ENCODE data around the gene DCDC2.

The DCDC2 gene

DNA sequence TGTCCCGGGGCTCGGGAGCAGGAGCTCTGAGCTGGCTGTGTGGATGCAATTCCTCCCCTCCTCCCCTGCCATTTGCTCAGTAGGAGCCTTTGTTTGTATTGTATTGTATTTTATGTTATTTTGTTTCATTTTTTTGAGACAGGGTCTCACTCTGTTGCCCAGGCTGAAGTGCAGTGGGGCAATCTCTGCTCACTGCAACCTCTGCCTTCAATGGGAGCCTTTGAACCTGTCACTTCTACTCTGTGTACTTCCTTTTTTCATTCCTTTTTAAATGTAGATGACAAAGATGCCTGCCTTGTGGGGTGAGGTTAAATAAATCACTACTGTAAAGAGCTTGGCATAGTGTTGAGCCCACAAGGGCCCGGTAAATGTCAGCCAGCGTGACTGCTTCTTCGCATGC lies 70.6 kb downstream of the DCDC2 start:
- TF ChIP-seq CTCF (IDR thresholded peaks at IDR 0.05; ENCODE audit: low read depth, low read length): no peak
- DNase-seq (ENCODE audit: extremely low read depth, low read depth): no peak

- no peak for TF ChIP-seq CTCF (IDR thresholded peaks at IDR 0.05; ENCODE audit: low read depth, low read length)
- no peak for DNase-seq (ENCODE audit: extremely low read depth, low read depth)
These were observed 73.9 kb downstream of the DCDC2 start for GRCh38 chr6:24284006-24284405.

DNA sequence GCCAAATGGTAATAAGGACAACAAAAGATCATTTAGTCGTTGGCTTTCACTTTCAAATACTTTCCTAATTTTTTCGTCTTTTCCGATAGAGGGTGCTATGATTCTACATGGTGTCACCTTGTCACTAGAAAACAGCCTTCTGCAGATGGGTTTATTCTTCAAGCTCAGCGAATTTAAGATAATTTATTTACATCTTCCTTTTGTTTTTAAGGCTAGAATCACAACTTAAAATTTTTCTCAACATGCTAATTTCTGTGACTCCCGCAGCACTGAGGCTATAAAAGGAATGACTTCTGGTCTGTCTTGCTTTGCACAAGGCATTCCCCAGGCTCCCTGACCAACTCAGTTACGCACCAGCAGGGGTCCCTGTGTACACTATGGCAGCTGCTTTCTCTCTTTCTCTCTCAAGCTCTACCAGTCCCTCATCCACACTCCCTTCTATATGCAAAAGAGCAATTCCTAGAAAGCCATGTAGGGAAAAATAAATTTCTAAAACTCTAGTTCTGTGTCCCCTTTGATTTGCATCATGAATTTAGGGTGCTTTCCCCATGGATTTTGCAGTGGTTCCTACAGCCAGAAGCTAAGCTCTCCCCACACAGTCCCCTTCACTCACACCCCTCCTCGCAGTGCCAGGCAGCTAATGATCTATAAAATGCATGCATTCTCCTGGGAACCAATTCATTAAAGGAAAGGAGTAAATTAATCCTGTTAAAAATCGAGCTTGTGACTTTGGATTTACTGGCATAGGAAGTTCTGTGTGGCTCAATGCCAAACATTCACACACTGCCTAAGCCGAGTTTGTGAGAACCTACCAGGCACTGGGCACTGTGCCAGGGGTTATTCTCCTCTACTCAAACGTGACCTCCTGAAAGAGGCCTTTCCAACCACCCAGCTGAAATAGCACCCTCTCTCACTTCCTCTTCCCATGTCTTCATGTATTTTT lies 74.5 kb downstream of the DCDC2 start:
- peak; percentile 49 for TF ChIP-seq CTCF (IDR thresholded peaks at IDR 0.05; ENCODE audit: low read depth, low read length)
- peak; percentile 14 for DNase-seq (ENCODE audit: extremely low read depth, low read depth)

DNA sequence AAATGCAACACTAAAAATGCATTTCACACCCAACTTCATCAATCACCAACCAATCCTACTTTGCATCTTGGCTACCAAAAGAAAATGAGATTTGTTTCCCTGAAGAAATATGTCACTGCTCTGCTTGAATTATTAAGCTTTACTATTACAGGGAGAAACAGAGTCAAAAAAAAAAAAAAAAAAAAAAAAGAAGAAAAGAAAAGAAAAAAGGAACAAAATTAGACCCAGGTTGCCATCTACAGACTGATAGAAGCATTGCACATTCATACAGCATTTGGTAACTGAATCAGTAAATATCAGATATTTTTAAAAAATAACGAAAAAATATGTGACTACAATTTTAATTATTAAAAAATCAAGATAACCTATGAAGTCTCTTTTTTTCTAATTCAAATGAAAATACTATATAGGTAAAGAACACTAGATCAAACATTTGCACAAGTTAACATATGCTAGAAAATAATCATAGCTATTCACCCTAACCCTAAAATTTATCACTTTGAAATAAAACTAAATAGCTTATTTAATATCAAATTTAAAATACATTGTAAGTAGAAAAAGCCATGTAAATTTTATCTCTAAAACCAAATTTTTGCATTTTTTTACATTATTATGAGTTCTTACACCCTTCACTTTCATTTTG lies 83.3 kb downstream of the DCDC2 start:
- DNase-seq (ENCODE audit: extremely low read depth, low read depth): no peak
- peak; percentile 66 for TF ChIP-seq CTCF (IDR thresholded peaks at IDR 0.05; ENCODE audit: low read depth, low read length)

DNA sequence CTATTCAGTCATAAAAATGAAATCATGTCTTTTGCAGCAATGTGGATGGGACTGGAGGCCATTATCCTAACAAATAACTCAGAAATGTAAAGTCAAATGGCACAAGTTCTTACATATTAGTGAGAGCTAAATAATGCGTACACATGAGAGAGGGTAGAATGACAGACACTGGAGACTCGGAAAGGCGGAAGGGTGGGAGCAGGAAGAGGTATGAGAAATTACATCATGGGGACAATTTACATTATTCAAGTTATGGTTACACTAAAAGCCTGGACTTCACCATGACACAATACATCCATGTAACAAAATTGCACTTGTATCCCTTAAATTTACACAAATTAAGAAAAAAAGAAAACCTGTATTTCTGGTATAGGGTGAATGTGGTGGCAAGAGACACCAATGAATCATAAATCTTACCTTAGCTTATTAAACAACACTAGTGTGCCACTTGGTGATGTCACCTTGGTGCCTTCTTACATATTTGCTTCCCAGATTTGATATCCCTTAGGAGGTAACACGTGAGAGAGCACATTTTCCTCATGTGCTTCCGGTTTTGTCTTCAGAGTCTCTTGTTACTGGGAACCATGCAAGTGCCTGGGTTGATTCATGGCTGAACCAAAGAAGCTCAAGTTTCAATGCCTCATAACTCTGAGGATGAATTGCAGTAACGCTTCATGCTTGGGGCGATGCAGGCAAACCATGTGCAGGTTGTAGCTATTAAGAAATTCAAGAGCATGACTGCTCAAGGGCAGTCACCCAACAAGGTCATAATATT lies 84.6 kb downstream of the DCDC2 start:
- peak; percentile 49 for DNase-seq (ENCODE audit: extremely low read depth, low read depth)
- TF ChIP-seq CTCF (IDR thresholded peaks at IDR 0.05; ENCODE audit: low read depth, low read length): no peak

DNA sequence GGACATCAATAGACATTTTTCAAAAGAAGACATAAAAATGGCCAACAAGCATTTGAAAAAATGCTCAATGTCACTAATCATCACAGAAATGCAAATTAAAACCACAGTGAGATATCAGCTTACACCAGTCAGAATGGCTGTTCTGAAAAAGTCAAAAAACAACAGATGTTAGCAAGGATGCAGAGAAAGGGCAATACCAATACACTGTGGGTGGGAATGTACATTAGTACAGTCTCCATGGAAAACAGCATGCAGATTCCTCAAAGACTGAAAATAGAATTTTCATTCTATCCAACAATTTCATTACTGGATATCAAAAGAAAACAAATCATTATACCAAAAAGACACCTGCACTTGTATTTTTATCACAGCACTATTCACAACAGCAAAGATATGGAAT lies 85.3 kb downstream of the DCDC2 start:
- TF ChIP-seq CTCF (IDR thresholded peaks at IDR 0.05; ENCODE audit: low read depth, low read length): no peak

More for the DNA sequence above, 85.3 kb downstream of the DCDC2 start:
- no peak for DNase-seq (ENCODE audit: extremely low read depth, low read depth)
